Nephron (organoid): ENCODE measurements around the gene SLC10A4.

Experiments
- H3K27ac Mint-ChIP-seq, 3 experiments: 2 replicates each; pipeline ENCODE4 v1.8.0; 2020; ENCODE audit warnings: mixed read lengths in 3 of 3, mild to moderate bottlenecking in 2 of 3, moderate library complexity in 1 of 3
- H3K27me3 Mint-ChIP-seq: 2 replicates; pipeline ENCODE4 v1.8.0; 2021; ENCODE audit warnings: low read depth, mild to moderate bottlenecking, moderate library complexity, mixed read lengths
- H3K36me3 Mint-ChIP-seq: 2 replicates; pipeline ENCODE4 v1.8.0; 2020; ENCODE audit warnings: low read depth, mixed read lengths
- H3K4me1 Mint-ChIP-seq: 2 replicates; pipeline ENCODE4 v1.8.0; 2020; ENCODE audit warnings: mixed read lengths
- H3K4me3 Mint-ChIP-seq, 3 experiments: 2 replicates each; pipeline ENCODE4 v1.8.0; 2020; ENCODE audit warnings: mild to moderate bottlenecking in 3 of 3, mixed read lengths in 3 of 3, moderate library complexity in 2 of 3
- H3K9me3 Mint-ChIP-seq: 2 replicates; pipeline ENCODE4 v1.8.0; 2020; ENCODE audit warnings: mixed read lengths
- CTCF ChIP-seq, 3 experiments: fragments of 200-600 bp; sonication (generic); IDR thresholded peaks; one replicate each; pipeline ENCODE4 v1.5.0; 2021; ENCODE audit warnings: antibody characterized with exemption in 3 of 3; ENCODE audit not compliant: unreplicated experiment in 3 of 3

The SLC10A4 gene

GRCh38 chr4:48509543-48509942 lies 26.4 kb downstream of the SLC10A4 start:
- TF ChIP-seq CTCF (IDR thresholded peaks at IDR 0.05; ENCODE audit: unreplicated experiment in 3 of 3), result no peak
- Mint-ChIP-seq H3K4me3 (no peak overlapping the region), H3K4me1 (no peaks in the 10 kb centered on the region), H3K27ac (no peak overlapping the region), H3K36me3 (peaks cover 52% of the 10 kb centered on the region), H3K9me3 (no peaks in the 10 kb centered on the region), H3K27me3 (no peaks in the 10 kb centered on the region)

GRCh38 chr4:48518143-48518542 lies 35.0 kb downstream of the SLC10A4 start:
- peaks cover 59% of the 10 kb centered on the region for H3K36me3 Mint-ChIP-seq
- no peaks in the 10 kb centered on the region for H3K27me3 Mint-ChIP-seq
- H3K4me3 Mint-ChIP-seq, result no peak overlapping the region
- no peak for TF ChIP-seq CTCF (IDR thresholded peaks at IDR 0.05; ENCODE audit: unreplicated experiment in 3 of 3)
- no peaks in the 10 kb centered on the region for H3K9me3 Mint-ChIP-seq
- no peaks in the 10 kb centered on the region for H3K4me1 Mint-ChIP-seq
- H3K27ac Mint-ChIP-seq, result no peak overlapping the region

GRCh38 chr4:48526406-48526805 lies 43.3 kb downstream of the SLC10A4 start:
- Mint-ChIP-seq H3K27me3 (no peaks in the 10 kb centered on the region), H3K4me3 (no peak overlapping the region), H3K4me1 (no peaks in the 10 kb centered on the region), H3K9me3 (no peaks in the 10 kb centered on the region), H3K36me3 (peaks cover 66% of the 10 kb centered on the region), H3K27ac (no peak overlapping the region)
- no peak for TF ChIP-seq CTCF (IDR thresholded peaks at IDR 0.05; ENCODE audit: unreplicated experiment in 3 of 3)

- Mint-ChIP-seq H3K4me3 (no peak overlapping the region), H3K36me3 (peaks cover 45% of the 10 kb centered on the region), H3K4me1 (peaks cover 6% of the 10 kb centered on the region), H3K9me3 (no peaks in the 10 kb centered on the region), H3K27ac (peak overlapping the region in 2 of 3 experiments; percentile 32 to 56), H3K27me3 (no peaks in the 10 kb centered on the region)
- no peak for TF ChIP-seq CTCF (IDR thresholded peaks at IDR 0.05; ENCODE audit: unreplicated experiment in 3 of 3)
These were observed 55.2 kb downstream of the SLC10A4 start for GRCh38 chr4:48538358-48538757.
